Heart left ventricle (tissue), 16 donors: Measurements from ENCODE around the gene SEPTIN6. TPM values are rescaled to one million over a fixed set of nuclear protein-coding genes. Genes with fewer than 3 reads are reported as not detected.

Experiments
- ATAC-seq, 4 donors: fragments of 200-7000 bp; cut with Tn5 transposase; one replicate each; pipeline ENCODE4 v1.9.1; 2020 to 2022; ENCODE audit warnings: moderate library complexity in 4 of 4, mild to moderate bottlenecking in 3 of 4, moderate number of reproducible peaks in 1 of 4
- DNase-seq, 5 donors: peaks; one replicate each; pipeline ENCODE4 v3.0.0-alpha.2; 2020
- H3K27ac ChIP-seq, 12 donors: fragments of 200-600 bp; sonication (generic) in 4 of 12; one replicate each; pipeline versions ENCODE4 v1.5.0 to v1.8.0; 2016 to 2022; ENCODE audit warnings: mild to moderate bottlenecking in 2 of 12
- H3K27me3 ChIP-seq, 9 donors: fragments of 200-600 bp; sonication (generic) in 2 of 9; one replicate each; pipeline versions ENCODE4 v1.5.1 to v1.8.0; 2016 to 2022; ENCODE audit warnings: mild to moderate bottlenecking in 3 of 9
- H3K36me3 ChIP-seq, 9 donors: fragments of 200-600 bp; sonication (generic) in 2 of 9; one replicate each; pipeline versions ENCODE4 v1.5.0 to v1.8.0; 2018 to 2022; ENCODE audit warnings: mild to moderate bottlenecking in 2 of 9
- H3K4me1 ChIP-seq, 12 donors: fragments of 200-600 bp; sonication (generic) in 4 of 12; one replicate each; pipeline versions ENCODE4 v1.5.0 to v1.8.0; 2016 to 2022; ENCODE audit warnings: mild to moderate bottlenecking in 3 of 12
- H3K4me3 ChIP-seq, 12 donors: fragments of 200-600 bp; sonication (generic) in 4 of 12; one replicate each; pipeline versions ENCODE4 v1.5.0 to v1.8.0; 2017 to 2022; ENCODE audit warnings: mild to moderate bottlenecking in 9 of 12, moderate library complexity in 4 of 12
- H3K9me3 ChIP-seq, 12 donors: fragments of 200-600 bp; sonication (generic) in 4 of 12; one replicate each; pipeline versions ENCODE4 v1.5.0 to v1.8.0; 2016 to 2022; ENCODE audit warnings: mild to moderate bottlenecking in 1 of 12
- CTCF ChIP-seq, 12 donors: fragments of 200-600 bp; sonication (generic) in 4 of 12; IDR thresholded peaks; one replicate each; pipeline versions ENCODE4 v1.5.0 to v1.8.0; 2018 to 2022; ENCODE audit warnings: antibody characterized with exemption in 12 of 12, mild to moderate bottlenecking in 5 of 12
- POLR2A ChIP-seq, 2 donors: fragments of 450-650 bp; IDR thresholded peaks; one replicate each; pipeline ENCODE4 v1.6.1; 2017; ENCODE audit warnings: antibody characterized with exemption in 2 of 2, mild to moderate bottlenecking in 2 of 2, moderate library complexity in 2 of 2
- WGBS, 4 donors: extraction: QIAGEN DNeasy Blood & Tissue Kit in 2 of 4; methylation state at CpG; one replicate each; pipeline versions ENCODE4 v1.1.5 to v1.1.7; 2013 to 2018; 5-methylcytosine and 5-hydroxymethylcytosine counted together
- intact Hi-C, 10 donors: fragments of 100-400 bp; cut with DNase I; formaldehyde crosslinking; loops; one replicate each; pipeline versions ENCODE4 v1.11.1 to v1.14.2; 2022
- polyA plus RNA-seq, 2 donors: library from polyadenylated mRNA; stranded (reverse); fragments of 200-250 nt; gene quantifications; one replicate each; pipeline ENCODE4 v1.2.3, GENCODE V29; 2013
- total RNA-seq, 9 donors: library from RNA; depleted of rRNA in 2 of 9; stranded (reverse); fragments of >200 nt in 2 of 9; fragmentation: NEBNext Ultra II Directional in 3 of 9; extraction: Animal tissue kit (Norgen Biotek cat#: 25700) in 3 of 9; gene quantifications; one replicate each; pipeline versions ENCODE4 v1.1.0 to v1.2.4, GENCODE V29; 2016 to 2023
- donor health status: ischemic (EF 13 %, LVEDD 7.1; RV severe dilation, severe dysfunction).
- donor health status: healthy with polysubstance abuse.
- donor health status: DM: no; HTN: yes; CAD: no.
- donor health status: DM: no; HTN: no; CAD: no.
- donor health status: ischemic (EF 25% LVEDD 6.9; RV normal size, moderate dysfunction).
- donor health status: ischemic (EF 25% LVEDD 5.7; RV mildly dilated, moderate dysfunction).
- donor health status: healthy.
- donor health status: DM: yes; HTN: yes; CAD: no.
- donor health status: ischemic (EF 35%, LVEDD 5.7; RV mildly dilated, moderate dysfunction).
- donor health status: nonischemic (EF 11% LVEDD 7.7; RV severe dilation, severe dysfunction).
- donor health status: DM: yes; HTN: yes; CAD: no.
- donor health status: PGD.
- donor health status: ischemic (EF 29% LVEDD 5.4; RV normal size, mild dysfunction).
- donor health status: nonischemic (EF 23%, LVEDD 6.1; RV moderate dilation, normal function).

The SEPTIN6 gene
- total and polyA plus RNA-seq, 11 donors, result 3.3 to 36.4 (median 9.8) TPM

GRCh38 chrX:119648421-119648775 lies 44.6 kb downstream of the SEPTIN6 start:
- no peaks in the 10 kb centered on the region for H3K27me3 ChIP-seq
- ATAC-seq (no peak), DNase-seq (no peak)
- no peaks in the 10 kb centered on the region for H3K9me3 ChIP-seq
- TF ChIP-seq POLR2A (IDR thresholded peaks at IDR 0.05), result no peak
- no peak for TF ChIP-seq CTCF (IDR thresholded peaks at IDR 0.05)
- H3K36me3 ChIP-seq, result peaks cover 0 to 49% (median 0%) of the 10 kb centered on the region in 9 donors
- H3K4me3 ChIP-seq, result no peak overlapping the region
- no peak overlapping the region for H3K27ac ChIP-seq
- no peaks in the 10 kb centered on the region for H3K4me1 ChIP-seq
- intact Hi-C loops, result loop anchor here in 1 of 10 donors (10.0 kb wide), 1 partner anchor 76 kb away; no protein-coding TSS in a partner anchor
- WGBS, 4 donors, result 71 to 83% (median 80%) methylated on average over 6 of the region's 6 CpGs

- ATAC-seq, result no peak
- Histone ChIP-seq H3K4me1 (no peaks in the 10 kb centered on the region), H3K27ac (no peak overlapping the region), H3K36me3 (peaks cover 0 to 42% (median 0%) of the 10 kb centered on the region in 9 donors), H3K27me3 (no peaks in the 10 kb centered on the region), H3K9me3 (no peaks in the 10 kb centered on the region), H3K4me3 (no peak overlapping the region)
- DNase-seq, result no peak
- intact Hi-C loops, result loop anchor here in 1 of 10 donors (10.0 kb wide), 1 partner anchor 77 kb away; no protein-coding TSS in a partner anchor
- TF ChIP-seq CTCF (IDR thresholded peaks at IDR 0.05) (no peak), POLR2A (IDR thresholded peaks at IDR 0.05) (no peak)
- WGBS, 4 donors, result 85 to 92% (median 89%) methylated on average over 17 of the region's 17 CpGs
Measured at GRCh38 chrX:119647552-119648420, 45.2 kb downstream of the SEPTIN6 start.

- DNase-seq (no peak), ATAC-seq (no peak)
- TF ChIP-seq POLR2A (IDR thresholded peaks at IDR 0.05), result no peak
- no peak for TF ChIP-seq CTCF (IDR thresholded peaks at IDR 0.05)
- Histone ChIP-seq H3K27ac (no peak overlapping the region), H3K4me3 (no peak overlapping the region), H3K4me1 (no peaks in the 10 kb centered on the region), H3K36me3 (peaks cover 0 to 41% (median 0%) of the 10 kb centered on the region in 9 donors), H3K27me3 (no peaks in the 10 kb centered on the region), H3K9me3 (no peaks in the 10 kb centered on the region)
- 61 to 92% (median 78%) methylated on average over 2 of the region's 2 CpGs for WGBS, 4 donors
- intact Hi-C loops, result loop anchor here in 1 of 10 donors (10.0 kb wide), 1 partner anchor 78 kb away; no protein-coding TSS in a partner anchor
Measured at GRCh38 chrX:119647089-119647488, 45.9 kb downstream of the SEPTIN6 start.

- no peak overlapping the region for H3K27ac ChIP-seq
- intact Hi-C loops, result loop anchor here in 1 of 10 donors (10.0 kb wide), 1 partner anchor 78 kb away; no protein-coding TSS in a partner anchor
- no peaks in the 10 kb centered on the region for H3K9me3 ChIP-seq
- no peaks in the 10 kb centered on the region for H3K27me3 ChIP-seq
- TF ChIP-seq POLR2A (IDR thresholded peaks at IDR 0.05), result no peak
- TF ChIP-seq CTCF (IDR thresholded peaks at IDR 0.05), result no peak
- DNase-seq (no peak), ATAC-seq (no peak)
- H3K36me3 ChIP-seq, result peaks cover 0 to 35% (median 0%) of the 10 kb centered on the region in 9 donors
- H3K4me3 ChIP-seq, result no peak overlapping the region
- no peaks in the 10 kb centered on the region for H3K4me1 ChIP-seq
- 88 to 96% (median 91%) methylated on average over 4 of the region's 4 CpGs for WGBS, 4 donors
Measured at GRCh38 chrX:119646515-119646914, 46.5 kb downstream of the SEPTIN6 start.
